ENCODE data around the gene MMP24.

MMP24 gene

GRCh38 chr20:35274172-35275092 is 47.9 kb downstream of the MMP24 start:
- no peak for TF ChIP-seq CTCF (IDR thresholded peaks at IDR 0.05; ENCODE audit: low read depth, low read length, missing control alignments)
- no peak for DNase-seq (ENCODE audit: low read depth)
- no peak overlapping the region for H3K4me3 ChIP-seq (ENCODE audit: low read depth, low read length)

DNA sequence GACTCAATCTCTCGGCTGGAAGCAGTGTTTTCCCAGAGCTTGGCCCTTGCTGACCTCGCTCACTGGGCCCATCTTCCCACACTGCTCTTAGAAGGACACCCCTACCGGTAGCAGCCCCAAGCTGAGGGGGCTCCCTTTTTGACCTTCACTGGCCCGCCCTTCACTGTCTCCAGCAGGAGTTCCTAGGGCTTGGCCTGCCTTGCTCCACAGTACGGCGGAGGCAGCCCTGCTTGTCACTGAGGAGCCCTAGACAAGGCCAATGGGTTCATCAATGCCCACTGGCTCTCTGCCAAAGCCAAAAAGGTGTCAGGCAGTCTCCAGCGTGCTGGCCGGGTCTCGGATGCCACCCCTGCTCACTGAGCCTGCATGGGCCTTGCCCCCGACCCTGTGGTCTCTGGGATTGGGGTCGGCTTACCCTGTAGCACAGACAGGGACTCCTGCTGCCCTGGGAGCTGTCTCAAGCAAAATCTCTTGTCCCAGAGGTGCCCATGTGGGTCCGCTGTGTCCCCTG is 49.3 kb downstream of the MMP24 start:
- no peak for TF ChIP-seq CTCF (IDR thresholded peaks at IDR 0.05; ENCODE audit: low read depth, low read length, missing control alignments)
- DNase-seq (ENCODE audit: low read depth) = no peak
- no peak overlapping the region for H3K4me3 ChIP-seq (ENCODE audit: low read depth, low read length)

DNA sequence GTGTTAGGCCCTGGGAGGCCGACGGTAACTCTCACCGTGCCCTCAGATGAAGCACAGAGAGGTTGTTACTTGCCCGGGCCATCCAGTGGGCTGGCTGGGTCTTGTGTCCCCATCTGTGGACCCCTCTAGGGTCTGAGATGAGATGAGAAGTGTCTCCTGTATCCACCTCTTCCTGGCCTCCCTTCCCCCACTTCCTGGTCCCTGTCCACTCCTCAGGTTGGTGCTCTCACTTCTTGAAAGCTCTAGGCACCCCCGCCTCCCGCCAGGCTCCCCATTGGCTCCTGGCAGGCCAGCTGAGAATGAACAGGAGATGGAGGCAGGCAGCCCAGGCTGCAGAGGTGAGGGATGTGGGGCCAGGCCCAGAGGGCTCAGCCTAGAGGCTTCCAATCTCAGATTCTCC is 49.9 kb downstream of the MMP24 start:
- peak overlapping the region; percentile 93 for H3K4me3 ChIP-seq (ENCODE audit: low read depth, low read length)
- TF ChIP-seq CTCF (IDR thresholded peaks at IDR 0.05; ENCODE audit: low read depth, low read length, missing control alignments) = no peak
- no peak for DNase-seq (ENCODE audit: low read depth)

DNA sequence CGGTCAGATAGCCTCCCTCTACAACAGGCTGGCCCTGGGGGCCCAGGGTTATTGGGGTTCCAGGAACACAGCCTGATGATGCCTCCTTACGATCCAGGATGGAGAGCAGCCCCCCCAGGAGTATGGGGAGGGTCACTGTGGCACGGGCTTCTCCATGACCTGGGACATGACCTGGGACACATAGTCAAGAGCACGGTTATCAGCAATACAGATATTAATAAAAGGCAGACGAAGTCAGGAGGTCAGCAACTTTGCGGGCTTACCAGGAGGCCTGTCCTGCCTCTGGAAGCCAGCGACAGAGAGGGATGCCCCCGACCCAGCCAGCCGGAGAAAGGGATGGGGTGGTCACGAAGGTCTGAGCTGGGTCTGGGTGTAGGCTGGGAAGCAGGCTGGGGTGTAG is 50.6 kb downstream of the MMP24 start:
- peak overlapping the region; percentile 93 for H3K4me3 ChIP-seq (ENCODE audit: low read depth, low read length)
- no peak for TF ChIP-seq CTCF (IDR thresholded peaks at IDR 0.05; ENCODE audit: low read depth, low read length, missing control alignments)
- no peak for DNase-seq (ENCODE audit: low read depth)

DNA sequence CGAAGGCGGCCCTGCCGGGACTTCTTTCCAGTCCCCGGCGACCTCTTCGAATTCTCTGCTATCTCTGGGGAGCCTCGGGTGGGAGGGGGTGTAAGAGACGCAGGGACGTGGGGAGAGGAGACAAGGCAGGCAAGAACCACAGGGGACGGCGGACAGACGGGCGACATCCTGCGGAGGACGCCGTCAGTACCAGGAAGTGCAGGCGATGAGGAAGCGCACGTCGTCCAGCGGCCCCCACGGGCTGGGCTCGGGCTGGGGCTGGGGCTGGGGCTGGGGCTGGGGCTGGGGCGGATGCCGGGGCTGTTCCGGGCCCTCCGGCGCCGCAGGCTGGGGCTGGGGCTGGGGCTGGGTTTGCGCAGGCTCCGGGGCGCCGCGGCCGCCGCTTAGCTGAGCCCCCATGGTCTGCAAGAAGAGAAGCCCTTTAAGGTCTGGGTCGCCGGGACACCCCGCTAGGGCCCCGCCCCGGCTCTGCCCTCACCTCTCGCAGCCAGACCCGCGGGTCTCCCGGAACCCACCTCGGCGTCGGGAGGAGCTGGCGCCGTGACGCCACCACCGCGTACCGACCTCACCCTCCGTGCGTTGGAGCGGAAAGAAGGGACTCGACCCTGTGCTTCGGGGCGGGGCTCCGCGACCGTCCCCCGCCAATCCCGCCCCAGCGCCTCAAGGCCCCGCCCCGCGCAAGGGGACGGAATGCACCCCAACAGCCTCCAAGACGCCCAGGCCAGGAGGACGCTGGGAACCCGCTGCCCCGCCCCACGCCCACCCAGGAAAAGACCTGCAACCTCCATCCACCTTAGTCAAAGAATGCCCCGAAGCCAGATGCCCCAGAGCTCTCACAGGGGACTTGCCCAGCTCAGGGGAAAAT is 51.3 kb downstream of the MMP24 start, which contains the start of gene MMP24OS:
MMP24OS (minus strand) TSS at position 592 of the 865 bp plus-strand sequence; CDS start at position 399, 193 bp downstream.
- TF ChIP-seq CTCF (IDR thresholded peaks at IDR 0.05; ENCODE audit: low read depth, low read length, missing control alignments) = peak; percentile 39
- H3K4me3 ChIP-seq (ENCODE audit: low read depth, low read length) = peak within 1 kb of the TSS; percentile 93
- peak; percentile 73 for DNase-seq (ENCODE audit: low read depth)

GRCh38 chr20:35279040-35279439 is 52.5 kb downstream of the MMP24 start:
- no peak overlapping the region for H3K4me3 ChIP-seq (ENCODE audit: low read depth, low read length)
- DNase-seq (ENCODE audit: low read depth) = no peak
- no peak for TF ChIP-seq CTCF (IDR thresholded peaks at IDR 0.05; ENCODE audit: low read depth, low read length, missing control alignments)
